Testis (tissue), 2 donors: ENCODE data around the gene ACAP3.

Source experiments
- POLR2A ChIP-seq: fragments of 450-650 bp; IDR thresholded peaks from one replicate; pipeline ENCODE4 v1.6.1; 2017; ENCODE audit warnings: antibody characterized with exemption, mild to moderate bottlenecking, moderate library complexity
- TF ChIP-seq, protein P1 (sequence below), 3 experiments: fragments of 450-650 bp in 2 of 3; fragments of 200-600 bp in 1 of 3; sonication (generic) in 1 of 3; IDR thresholded peaks; one replicate each; pipeline ENCODE4 v1.5.1; 2016 to 2019; ENCODE audit warnings: antibody characterized with exemption in 3 of 3, mild to moderate bottlenecking in 2 of 3, moderate library complexity in 1 of 3

- TF ChIP-seq, protein P1, sequence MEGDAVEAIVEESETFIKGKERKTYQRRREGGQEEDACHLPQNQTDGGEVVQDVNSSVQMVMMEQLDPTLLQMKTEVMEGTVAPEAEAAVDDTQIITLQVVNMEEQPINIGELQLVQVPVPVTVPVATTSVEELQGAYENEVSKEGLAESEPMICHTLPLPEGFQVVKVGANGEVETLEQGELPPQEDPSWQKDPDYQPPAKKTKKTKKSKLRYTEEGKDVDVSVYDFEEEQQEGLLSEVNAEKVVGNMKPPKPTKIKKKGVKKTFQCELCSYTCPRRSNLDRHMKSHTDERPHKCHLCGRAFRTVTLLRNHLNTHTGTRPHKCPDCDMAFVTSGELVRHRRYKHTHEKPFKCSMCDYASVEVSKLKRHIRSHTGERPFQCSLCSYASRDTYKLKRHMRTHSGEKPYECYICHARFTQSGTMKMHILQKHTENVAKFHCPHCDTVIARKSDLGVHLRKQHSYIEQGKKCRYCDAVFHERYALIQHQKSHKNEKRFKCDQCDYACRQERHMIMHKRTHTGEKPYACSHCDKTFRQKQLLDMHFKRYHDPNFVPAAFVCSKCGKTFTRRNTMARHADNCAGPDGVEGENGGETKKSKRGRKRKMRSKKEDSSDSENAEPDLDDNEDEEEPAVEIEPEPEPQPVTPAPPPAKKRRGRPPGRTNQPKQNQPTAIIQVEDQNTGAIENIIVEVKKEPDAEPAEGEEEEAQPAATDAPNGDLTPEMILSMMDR (IDR thresholded peaks at IDR 0.05), result no peak
- TF ChIP-seq POLR2A, result no peak
Measured at GRCh38 chr1:1245817-1246576, 61.7 kb downstream of the ACAP3 start.
